GM12873 (cell line): ENCODE measurements around the gene MEP1B.

ENCODE experiments used
- CTCF ChIP-seq: IDR thresholded peaks from 2 replicates; pipeline ENCODE4 v1.5.1; 2012; ENCODE audit warnings: low read depth, mild to moderate bottlenecking, moderate library complexity, low read length, control low read depth; ENCODE audit not compliant: insufficient read depth; ENCODE audit errors: missing control alignments

Gene MEP1B

GRCh38 chr18:32167980-32168730 is 21.7 kb upstream of the MEP1B start:
- TF ChIP-seq CTCF, result no peak

GRCh38 chr18:32173654-32174053 is 16.2 kb upstream of the MEP1B start:
- TF ChIP-seq CTCF, result no peak

GRCh38 chr18:32174719-32175118 is 15.1 kb upstream of the MEP1B start:
- no peak for TF ChIP-seq CTCF

- no peak for TF ChIP-seq CTCF
Measured at GRCh38 chr18:32175265-32175664, 14.6 kb upstream of the MEP1B start.

- no peak for TF ChIP-seq CTCF
Measured at GRCh38 chr18:32177530-32177929, 12.3 kb upstream of the MEP1B start.

GRCh38 chr18:32183503-32183902 is 6.3 kb upstream of the MEP1B start:
- TF ChIP-seq CTCF, result no peak

GRCh38 chr18:32190209-32190608 is 370 bp downstream of the MEP1B start:
- TF ChIP-seq CTCF, result no peak
